H9 (cell line): Measurements from ENCODE around the gene NUP188. TPM values are rescaled to one million over a fixed set of nuclear protein-coding genes. Genes with fewer than 3 reads are reported as not detected.

ENCODE experiments used
- DNase-seq: peaks from one replicate; pipeline ENCODE4 v3.0.0-alpha.2; 2017
- H2AFZ ChIP-seq: one replicate; pipeline ENCODE4 v1.6.1; 2013; ENCODE audit warnings: mild to moderate bottlenecking, low read length, control low read depth, moderate library complexity
- H2AK5ac ChIP-seq: 2 replicates; pipeline ENCODE4 v1.6.1; 2013; ENCODE audit warnings: low read length, control low read depth, mixed read lengths; ENCODE audit not compliant: insufficient read length
- H2BK120ac ChIP-seq: one replicate; pipeline ENCODE4 v1.6.1; 2013; ENCODE audit warnings: low read depth, mild to moderate bottlenecking, low read length, control low read depth, inconsistent platforms; ENCODE audit not compliant: poor library complexity, severe bottlenecking
- H2BK12ac ChIP-seq: 2 replicates; pipeline ENCODE4 v1.6.1; 2013; ENCODE audit warnings: low read length, control low read depth, mixed read lengths, low read depth; ENCODE audit not compliant: insufficient read length
- H2BK15ac ChIP-seq: 2 replicates; pipeline ENCODE4 v1.6.1; 2013; ENCODE audit warnings: low read depth, low read length, control low read depth
- H2BK20ac ChIP-seq: one replicate; pipeline ENCODE4 v1.6.1; 2013; ENCODE audit warnings: low read depth, mild to moderate bottlenecking, low read length, control low read depth, inconsistent platforms; ENCODE audit not compliant: poor library complexity, severe bottlenecking
- H2BK5ac ChIP-seq: 2 replicates; pipeline ENCODE4 v1.6.1; 2013; ENCODE audit warnings: low read length, control low read depth, mixed read lengths; ENCODE audit not compliant: insufficient read length
- H3K14ac ChIP-seq: 2 replicates; pipeline ENCODE4 v1.6.1; 2013; ENCODE audit warnings: low read length, control low read depth; ENCODE audit not compliant: insufficient read depth
- H3K18ac ChIP-seq: 2 replicates; pipeline ENCODE4 v1.6.1; 2013; ENCODE audit warnings: low read depth, mild to moderate bottlenecking, mixed read lengths, low read length, control low read depth; ENCODE audit not compliant: insufficient read length
- H3K23ac ChIP-seq: 2 replicates; pipeline ENCODE4 v1.6.1; 2013; ENCODE audit warnings: low read length, control low read depth, mixed read lengths, low read depth; ENCODE audit not compliant: insufficient read length
- H3K23me2 ChIP-seq: 2 replicates; pipeline ENCODE4 v1.6.1; 2013; ENCODE audit warnings: low read depth, mild to moderate bottlenecking, mixed read lengths, low read length, control low read depth; ENCODE audit not compliant: insufficient read length, poor library complexity, severe bottlenecking
- H3K27ac ChIP-seq: 2 replicates; pipeline ENCODE4 v1.5.1; 2013; ENCODE audit warnings: low read length, control low read depth, mixed read lengths, low read depth; ENCODE audit not compliant: insufficient read length
- H3K27me3 ChIP-seq: 2 replicates; pipeline ENCODE4 v1.6.1; 2013; ENCODE audit warnings: low read length, control low read depth, inconsistent platforms; ENCODE audit not compliant: insufficient read depth
- H3K4ac ChIP-seq: 2 replicates; pipeline ENCODE4 v1.6.1; 2013; ENCODE audit warnings: low read depth, mild to moderate bottlenecking, control low read depth, inconsistent platforms, low read length, moderate library complexity
- H3K4me1 ChIP-seq: 2 replicates; pipeline ENCODE4 v1.6.1; 2013; ENCODE audit warnings: low read length, control low read depth, inconsistent platforms; ENCODE audit not compliant: insufficient read depth
- H3K4me2 ChIP-seq: 2 replicates; pipeline ENCODE4 v1.6.1; 2013; ENCODE audit warnings: low read length, control low read depth, mixed read lengths; ENCODE audit not compliant: insufficient read length, insufficient read depth
- H3K56ac ChIP-seq: 2 replicates; pipeline ENCODE4 v1.6.1; 2013; ENCODE audit warnings: low read depth, mild to moderate bottlenecking, mixed read lengths, low read length, control low read depth; ENCODE audit not compliant: insufficient read length
- H3K79me1 ChIP-seq: 2 replicates; pipeline ENCODE4 v1.6.1; 2013; ENCODE audit warnings: low read depth, mild to moderate bottlenecking, moderate library complexity, low read length, control low read depth, inconsistent platforms; ENCODE audit not compliant: insufficient read depth, poor library complexity, severe bottlenecking
- H3K79me2 ChIP-seq: 2 replicates; pipeline ENCODE4 v1.6.1; 2013; ENCODE audit warnings: low read length, control low read depth, inconsistent platforms; ENCODE audit not compliant: insufficient read depth
- H3K9ac ChIP-seq: 2 replicates; pipeline ENCODE4 v1.6.1; 2013; ENCODE audit warnings: low read length, control low read depth, mixed read lengths; ENCODE audit not compliant: insufficient read length; ENCODE audit errors: extremely low read depth
- H3K9me3 ChIP-seq: one replicate; pipeline ENCODE4 v1.6.1; 2013; ENCODE audit warnings: low read depth, low read length, inconsistent platforms; ENCODE audit not compliant: control insufficient read depth
- H3T11ph ChIP-seq: one replicate; pipeline ENCODE4 v1.6.1; 2013; ENCODE audit warnings: mild to moderate bottlenecking, low read length, control low read depth, inconsistent platforms
- H4K20me1 ChIP-seq: one replicate; pipeline ENCODE4 v1.6.1; 2013; ENCODE audit not compliant: control insufficient read depth, insufficient read length, insufficient read depth
- H4K5ac ChIP-seq: 2 replicates; pipeline ENCODE4 v1.6.1; 2013; ENCODE audit warnings: low read depth, mild to moderate bottlenecking, mixed read lengths, low read length, control low read depth; ENCODE audit not compliant: insufficient read length
- H4K8ac ChIP-seq: replicated peaks from 2 replicates; pipeline ENCODE4 v1.6.1; 2013; ENCODE audit warnings: low read length, control low read depth, mixed read lengths, low read depth; ENCODE audit not compliant: insufficient read length
- H4K91ac ChIP-seq: 2 replicates; pipeline ENCODE4 v1.6.1; 2013; ENCODE audit warnings: low read depth, mild to moderate bottlenecking, moderate library complexity, mixed read lengths, low read length, control low read depth; ENCODE audit not compliant: insufficient read length
- H3K27ac Mint-ChIP-seq, 3 experiments: 2 replicates in 2 of 3; 3 replicates in 1 of 3; pipeline ENCODE4 v1.8.0; 2020 to 2021; ENCODE audit warnings: mixed read lengths in 3 of 3, mild to moderate bottlenecking in 1 of 3, moderate library complexity in 1 of 3
- H3K27me3 Mint-ChIP-seq: 2 replicates; pipeline ENCODE4 v1.8.0; 2021; ENCODE audit warnings: low read depth, mild to moderate bottlenecking, moderate library complexity, mixed read lengths
- H3K36me3 Mint-ChIP-seq, 3 experiments: 2 replicates in 2 of 3; 3 replicates in 1 of 3; pipeline ENCODE4 v1.8.0; 2020 to 2021; ENCODE audit warnings: low read depth in 3 of 3, mixed read lengths in 3 of 3; ENCODE audit not compliant: insufficient read depth in 1 of 3
- H3K4me1 Mint-ChIP-seq, 2 experiments: 2 replicates each; pipeline ENCODE4 v1.8.0; 2020; ENCODE audit warnings: mixed read lengths in 2 of 2
- H3K4me3 Mint-ChIP-seq, 2 experiments: 2 replicates in 1 of 2; 3 replicates in 1 of 2; pipeline ENCODE4 v1.8.0; 2020 to 2021; ENCODE audit warnings: mild to moderate bottlenecking in 2 of 2, mixed read lengths in 2 of 2, moderate library complexity in 1 of 2
- H3K9me3 Mint-ChIP-seq, 2 experiments: 2 replicates in 1 of 2; 3 replicates in 1 of 2; pipeline ENCODE4 v1.8.0; 2020; ENCODE audit warnings: mild to moderate bottlenecking in 2 of 2, mixed read lengths in 2 of 2, moderate library complexity in 1 of 2
- CTCF ChIP-seq: fragments of 200-600 bp; sonication (generic); conservative IDR thresholded peaks from 3 replicates; pipeline ENCODE4 v1.8.0; 2021; ENCODE audit warnings: antibody characterized with exemption, mild to moderate bottlenecking
- WGBS: extraction: QIAGEN DNeasy Blood & Tissue Kit; methylation state at CpG from one replicate; pipeline ENCODE4 v1.1.7; 2013; ENCODE audit warnings: missing lambda C conversion rate, low lambda C conversion rate, mixed read lengths; ENCODE audit not compliant: insufficient read length; ENCODE audit errors: extremely low coverage; 5-methylcytosine and 5-hydroxymethylcytosine counted together
- total RNA-seq: library from RNA; stranded (reverse); gene quantifications from 2 replicates; pipeline ENCODE4 v1.2.1, GENCODE V29; 2021

The NUP188 gene
- total RNA-seq, 1 experiment from 2014 or later: 101 TPM

- Histone ChIP-seq H3K23me2 (peaks cover 7% of the 10 kb centered on the region), H3K18ac (peak within 1 kb of the TSS; percentile 27), H4K8ac (no peak within 1 kb of the TSS), H4K5ac (no peak within 1 kb of the TSS), H3K23ac (no peak within 1 kb of the TSS), H2BK20ac (no peak within 1 kb of the TSS), H2BK120ac (no peak within 1 kb of the TSS), H3K79me2 (peaks cover 2% of the 10 kb centered on the region; the same call in 1 of the 2 replicates), H3K9ac (peak within 1 kb of the TSS; percentile 30), H3K4ac (no peak within 1 kb of the TSS), H3K4me1 (no peaks in the 10 kb centered on the region; the same call in 1 of the 2 replicates), H2BK12ac (no peak within 1 kb of the TSS), H4K20me1 (no peaks in the 10 kb centered on the region), H2BK5ac (no peak within 1 kb of the TSS), H3K27ac (no peak within 1 kb of the TSS), H3K56ac (no peak within 1 kb of the TSS), H3K9me3 (no peaks in the 10 kb centered on the region), H4K91ac (no peak within 1 kb of the TSS), H3T11ph (no peak within 1 kb of the TSS), H3K27me3 (no peaks in the 10 kb centered on the region), H3K4me2 (peak within 1 kb of the TSS; percentile 26), H2AFZ (no peak within 1 kb of the TSS), H3K14ac (peak within 1 kb of the TSS; percentile 57; the same call in 1 of the 2 replicates), H2AK5ac (no peak within 1 kb of the TSS), H3K79me1 (peaks cover 7% of the 10 kb centered on the region), H2BK15ac (no peak within 1 kb of the TSS; the same call in 1 of the 2 replicates)
- no CpG with 5 or more reads among the region's 60 CpGs for WGBS
- peak; percentile 90 for TF ChIP-seq CTCF
- Mint-ChIP-seq H3K27me3 (no peaks in the 10 kb centered on the region), H3K27ac (peak within 1 kb of the TSS; percentile 15 to 88 (median 69); a peak in 4 of 7 replicates), H3K4me3 (peak within 1 kb of the TSS; percentile 76 to 90), H3K4me1 (peaks cover 9 to 40% of the 10 kb centered on the region in 2 experiments), H3K9me3 (no peaks in the 10 kb centered on the region), H3K36me3 (no peaks in the 10 kb centered on the region; a peak in 1 of 7 replicates)
- peak; percentile 96 for DNase-seq
These were observed 80.9 kb downstream of the NUP188 start, which contains the start of gene SH3GLB2 for GRCh38 chr9:129028192-129028966. TSS of gene SH3GLB2 (minus strand) at chr9:129028331. CDS start at chr9:129028154, 177 bp downstream.
